ENCODE results near the gene PDIA6. TPM values are rescaled to one million over a fixed set of nuclear protein-coding genes. Genes with fewer than 3 reads are reported as not detected.
A peak's percentile ranks its signal among the peaks of the same experiment; 100 is the strongest.

The PDIA6 gene
- total RNA-seq, 1 donor: 412 TPM

GRCh38 chr2:10848541-10848940 is 36.0 kb upstream of the PDIA6 start:
- TF ChIP-seq, protein P1, sequence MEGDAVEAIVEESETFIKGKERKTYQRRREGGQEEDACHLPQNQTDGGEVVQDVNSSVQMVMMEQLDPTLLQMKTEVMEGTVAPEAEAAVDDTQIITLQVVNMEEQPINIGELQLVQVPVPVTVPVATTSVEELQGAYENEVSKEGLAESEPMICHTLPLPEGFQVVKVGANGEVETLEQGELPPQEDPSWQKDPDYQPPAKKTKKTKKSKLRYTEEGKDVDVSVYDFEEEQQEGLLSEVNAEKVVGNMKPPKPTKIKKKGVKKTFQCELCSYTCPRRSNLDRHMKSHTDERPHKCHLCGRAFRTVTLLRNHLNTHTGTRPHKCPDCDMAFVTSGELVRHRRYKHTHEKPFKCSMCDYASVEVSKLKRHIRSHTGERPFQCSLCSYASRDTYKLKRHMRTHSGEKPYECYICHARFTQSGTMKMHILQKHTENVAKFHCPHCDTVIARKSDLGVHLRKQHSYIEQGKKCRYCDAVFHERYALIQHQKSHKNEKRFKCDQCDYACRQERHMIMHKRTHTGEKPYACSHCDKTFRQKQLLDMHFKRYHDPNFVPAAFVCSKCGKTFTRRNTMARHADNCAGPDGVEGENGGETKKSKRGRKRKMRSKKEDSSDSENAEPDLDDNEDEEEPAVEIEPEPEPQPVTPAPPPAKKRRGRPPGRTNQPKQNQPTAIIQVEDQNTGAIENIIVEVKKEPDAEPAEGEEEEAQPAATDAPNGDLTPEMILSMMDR (IDR thresholded peaks at IDR 0.05; ENCODE audit: insufficient read depth, low read depth, low read length): no peak
- DNase-seq (ENCODE audit: low read depth): no peak
- H3K4me3 ChIP-seq (ENCODE audit: low read depth, low read length): no peak overlapping the region

GRCh38 chr2:10847008-10847407 is 34.4 kb upstream of the PDIA6 start:
- DNase-seq (ENCODE audit: low read depth): no peak
- H3K4me3 ChIP-seq (ENCODE audit: low read depth, low read length): no peak overlapping the region
- TF ChIP-seq, protein P1 (IDR thresholded peaks at IDR 0.05; ENCODE audit: insufficient read depth, low read depth, low read length): no peak

- DNase-seq (ENCODE audit: low read depth): no peak
- no peak overlapping the region for H3K4me3 ChIP-seq (ENCODE audit: low read depth, low read length)
- TF ChIP-seq, protein P1 (IDR thresholded peaks at IDR 0.05; ENCODE audit: insufficient read depth, low read depth, low read length): no peak
Measured at GRCh38 chr2:10846110-10846861, 33.7 kb upstream of the PDIA6 start.

DNA sequence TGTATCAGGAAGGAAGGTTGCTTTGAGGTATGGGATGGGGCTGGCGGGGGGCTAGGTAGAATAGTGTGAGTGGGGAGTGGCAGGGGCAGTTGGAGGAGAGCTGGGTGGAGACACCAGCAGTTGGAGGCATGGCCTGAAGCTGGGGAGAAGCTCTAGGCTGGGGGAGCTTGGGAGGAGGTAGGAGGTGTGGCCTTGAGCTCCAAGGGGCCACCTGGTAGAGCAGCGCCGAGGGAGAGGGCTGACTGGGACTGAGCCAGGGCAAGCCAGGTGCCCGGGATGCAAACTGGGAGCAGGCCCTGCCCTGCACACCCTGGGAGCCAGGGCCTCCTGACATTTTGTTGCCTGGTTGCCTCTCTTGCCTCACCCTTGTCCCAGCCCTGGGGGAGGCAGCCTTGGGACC is 33.1 kb upstream of the PDIA6 start:
- no peak overlapping the region for H3K4me3 ChIP-seq (ENCODE audit: low read depth, low read length)
- TF ChIP-seq, protein P1 (IDR thresholded peaks at IDR 0.05; ENCODE audit: insufficient read depth, low read depth, low read length): no peak
- DNase-seq (ENCODE audit: low read depth): no peak

DNA sequence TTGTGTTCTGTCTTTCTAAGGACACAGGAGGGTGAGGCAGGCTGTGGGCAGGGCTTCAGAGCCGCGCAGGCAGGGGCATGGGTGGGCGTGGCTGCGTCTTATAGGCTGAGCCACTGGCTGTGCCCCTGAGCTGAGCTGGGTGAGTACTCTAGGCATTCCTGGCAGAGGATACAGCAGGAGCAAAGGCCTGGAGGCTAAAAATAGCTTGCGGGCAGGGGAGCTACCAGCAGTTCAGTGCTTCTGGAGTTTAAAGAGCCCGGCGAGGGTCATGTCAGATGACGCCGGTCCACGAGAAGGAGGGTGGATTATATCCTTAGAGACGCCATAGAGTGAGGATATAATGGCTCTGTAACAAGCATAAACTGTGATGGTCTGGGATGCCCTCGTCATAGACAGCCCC is 31.5 kb upstream of the PDIA6 start:
- DNase-seq (ENCODE audit: low read depth): peak; percentile 61
- TF ChIP-seq, protein P1 (IDR thresholded peaks at IDR 0.05; ENCODE audit: insufficient read depth, low read depth, low read length): no peak
- H3K4me3 ChIP-seq (ENCODE audit: low read depth, low read length): no peak overlapping the region

DNA sequence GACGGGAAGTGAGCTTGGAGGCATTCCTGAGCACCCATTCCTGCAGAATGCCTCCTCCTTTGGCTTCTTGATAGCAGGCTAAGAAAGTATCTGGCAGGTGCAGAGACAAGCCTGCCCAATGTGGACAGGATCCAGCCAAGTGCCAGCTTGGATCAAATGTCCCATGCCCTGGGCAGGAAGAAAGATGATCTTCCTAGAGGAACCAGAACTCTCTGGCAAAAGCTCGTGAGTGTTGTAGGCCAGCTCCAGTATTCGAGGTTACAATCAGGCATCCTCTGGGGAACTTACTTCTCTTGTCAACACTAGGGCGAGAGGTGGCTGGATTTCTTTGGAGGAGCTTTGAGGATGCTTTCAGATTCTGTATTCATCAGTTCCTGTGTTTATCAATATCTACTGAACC is 29.9 kb upstream of the PDIA6 start:
- TF ChIP-seq, protein P1 (IDR thresholded peaks at IDR 0.05; ENCODE audit: insufficient read depth, low read depth, low read length): no peak
- no peak overlapping the region for H3K4me3 ChIP-seq (ENCODE audit: low read depth, low read length)
- no peak for DNase-seq (ENCODE audit: low read depth)

All from fibroblast of villous mesenchyme (primary cell).